Adrenal gland (tissue), 12 donors: ENCODE measurements around the gene TTC4. TPM values are rescaled to one million over a fixed set of nuclear protein-coding genes. Genes with fewer than 3 reads are reported as not detected.
"Not testable (repeated sequence)": the region's sequence is repeated elsewhere in the genome, so short reads cannot be mapped to it uniquely, and the experiment has no call there.

Experiments
- DNase-seq, 7 donors: peaks; one replicate each; pipeline ENCODE4 v3.0.0-alpha.2; 2019 to 2020
- H3K27ac ChIP-seq, 5 donors: fragments of 200-600 bp; sonication (generic) in 4 of 5; 1 replicate in 3 of 5; 2 replicates in 2 of 5; pipeline versions ENCODE4 v1.5.1 to v1.8.0; 2016 to 2020; ENCODE audit warnings: mild to moderate bottlenecking in 1 of 5
- H3K27me3 ChIP-seq: fragments of 200-600 bp; 2 replicates; pipeline ENCODE4 v1.8.0; 2021
- H3K36me3 ChIP-seq, 2 donors: fragments of 200-600 bp; replicated peaks in 1 of 2; 1 replicate in 1 of 2; 2 replicates in 1 of 2; pipeline versions ENCODE4 v1.5.1 to v1.8.0; 2018 to 2022
- H3K4me1 ChIP-seq, 2 donors: fragments of 200-600 bp; replicated peaks in 1 of 2; 1 replicate in 1 of 2; 2 replicates in 1 of 2; pipeline versions ENCODE4 v1.5.1 to v1.8.0; 2018 to 2021
- H3K4me3 ChIP-seq, 4 donors: fragments of 200-600 bp; sonication (generic) in 3 of 4; one replicate each; pipeline ENCODE4 v1.5.1; 2016 to 2018
- H3K9me3 ChIP-seq, 3 donors: fragments of 200-600 bp; sonication (generic) in 1 of 3; replicated peaks in 1 of 3; 1 replicate in 2 of 3; 2 replicates in 1 of 3; pipeline versions ENCODE4 v1.5.1 to v1.8.0; 2016 to 2021
- CTCF ChIP-seq, 6 experiments: fragments of 450-650 bp in 4 of 6; fragments of 200-600 bp in 2 of 6; sonication (generic) in 1 of 6; IDR thresholded peaks; 1 replicate in 5 of 6; 2 replicates in 1 of 6; pipeline versions ENCODE4 v1.5.1 to v1.8.0; 2016 to 2021; ENCODE audit warnings: antibody characterized with exemption in 6 of 6, mild to moderate bottlenecking in 2 of 6, moderate library complexity in 1 of 6
- POLR2A ChIP-seq, 2 donors: fragments of 450-650 bp; IDR thresholded peaks; one replicate each; pipeline ENCODE4 v1.6.1; 2017; ENCODE audit warnings: antibody characterized with exemption in 2 of 2, mild to moderate bottlenecking in 2 of 2, moderate library complexity in 1 of 2
- WGBS, 4 donors: extraction: QIAGEN DNeasy Blood & Tissue Kit in 2 of 4; methylation state at CpG; one replicate each; pipeline versions ENCODE4 v1.1.5 to v1.1.7; 2013 to 2017; 5-methylcytosine and 5-hydroxymethylcytosine counted together
- intact Hi-C, 2 donors: fragments of 100-400 bp; cut with DNase I; formaldehyde crosslinking; loops; one replicate each; pipeline versions ENCODE4 v1.14.1 to v1.15.0; 2022 to 2023
- polyA plus RNA-seq, 3 donors: library from polyadenylated mRNA; stranded (reverse); fragments of 200-250 nt in 2 of 3; fragments of 350-450 nt in 1 of 3; fragmentation: Illumina TruSeq in 1 of 3; extraction: RNeasy Lipid Tissue Mini Kit (QIAGEN cat#74804) in 1 of 3; gene quantifications; one replicate each; pipeline ENCODE4 v1.2.3, GENCODE V29; 2013 to 2014
- total RNA-seq, 9 donors: library from RNA; depleted of rRNA in 4 of 9; stranded (reverse); fragments of >200 nt in 4 of 9; fragments of 120-200 nt in 1 of 9; fragmentation: NEBNext Ultra II Directional in 1 of 9; extraction: Animal tissue kit (Norgen Biotek cat#: 25700) in 1 of 9; gene quantifications; one replicate each; pipeline versions ENCODE4 v1.1.0 to v1.2.4, GENCODE V29; 2013 to 2023
- donor health status: healthy with polysubstance abuse.
- donor health status: Bipolar disorder and iron deficiency.
- donor health status: DM: yes; HTN: yes; CAD: no.
- donor health status: DM: no; HTN: no; CAD: no.
- donor health status: DM: no; HTN: no; CAD: no.
- donor health status: DM: yes; HTN: yes; CAD: no.

Gene TTC4
- total and polyA plus RNA-seq, 12 donors = 7.0 to 59.9 (median 18.6) TPM

- Histone ChIP-seq H3K4me1 (no peaks in the 10 kb centered on the region), H3K4me3 (no peak overlapping the region), H3K36me3 (no peaks in the 10 kb centered on the region), H3K9me3 (no peaks in the 10 kb centered on the region), H3K27ac (no peak overlapping the region), H3K27me3 (no peaks in the 10 kb centered on the region)
- DNase-seq = no peak
- intact Hi-C loops = no loop called here
- WGBS, 4 donors = 58 to 67% (median 63%) methylated on average over 15 of the region's 15 CpGs
- TF ChIP-seq CTCF (IDR thresholded peaks at IDR 0.05) (no peak), POLR2A (IDR thresholded peaks at IDR 0.05) (no peak)
These were observed 59.3 kb downstream of the TTC4 start for GRCh38 chr1:54774820-54775498.

- DNase-seq, H3K27ac ChIP-seq, H3K9me3 ChIP-seq, H3K36me3 ChIP-seq, intact Hi-C loops, H3K27me3 ChIP-seq, H3K4me1 ChIP-seq, H3K4me3 ChIP-seq: not testable (repeated sequence)
- 78 to 86% (median 84%) methylated on average over 16 of the region's 16 CpGs for WGBS, 4 donors
These were observed 60.4 kb downstream of the TTC4 start for GRCh38 chr1:54775828-54776721.

GRCh38 chr1:54777011-54777410, 61.4 kb downstream of the TTC4 start:
- intact Hi-C loops = no loop called here

GRCh38 chr1:54777431-54777830, 61.8 kb downstream of the TTC4 start:
- Histone ChIP-seq H3K27me3 (peaks cover 9% of the 10 kb centered on the region), H3K4me3 (no peak overlapping the region), H3K27ac (no peak overlapping the region), H3K4me1 (no peaks in the 10 kb centered on the region), H3K9me3 (no peaks in the 10 kb centered on the region), H3K36me3 (no peaks in the 10 kb centered on the region)
- DNase-seq = no peak
- TF ChIP-seq POLR2A (IDR thresholded peaks at IDR 0.05) = no peak
- no peak for TF ChIP-seq CTCF (IDR thresholded peaks at IDR 0.05)
- intact Hi-C loops = no loop called here
- WGBS, 4 donors = 78 to 84% (median 82%) methylated on average over 3 to 4 of the region's 4 CpGs

More at GRCh38 chr1:54777011-54777410, 61.4 kb downstream of the TTC4 start:
- WGBS, 4 donors = 65 to 80% (median 71%) methylated on average over 4 of the region's 4 CpGs
- H3K27me3 ChIP-seq = peaks cover 9% of the 10 kb centered on the region
- no peak for TF ChIP-seq POLR2A (IDR thresholded peaks at IDR 0.05)
- TF ChIP-seq CTCF (IDR thresholded peaks at IDR 0.05) = no peak
- no peak overlapping the region for H3K4me3 ChIP-seq
- no peaks in the 10 kb centered on the region for H3K9me3 ChIP-seq
- no peaks in the 10 kb centered on the region for H3K4me1 ChIP-seq
- H3K27ac ChIP-seq = no peak overlapping the region
- DNase-seq = no peak
- H3K36me3 ChIP-seq = no peaks in the 10 kb centered on the region
